HG03342 (cell line): ENCODE data around the gene YPEL5.

ENCODE experiments used
- ATAC-seq: cut with Tn5 transposase; IDR thresholded peaks from one replicate; pipeline ENCODE4 v1.9.1; 2021; ENCODE audit warnings: mild to moderate bottlenecking, moderate library complexity; ENCODE audit not compliant: unreplicated experiment

Gene YPEL5

DNA sequence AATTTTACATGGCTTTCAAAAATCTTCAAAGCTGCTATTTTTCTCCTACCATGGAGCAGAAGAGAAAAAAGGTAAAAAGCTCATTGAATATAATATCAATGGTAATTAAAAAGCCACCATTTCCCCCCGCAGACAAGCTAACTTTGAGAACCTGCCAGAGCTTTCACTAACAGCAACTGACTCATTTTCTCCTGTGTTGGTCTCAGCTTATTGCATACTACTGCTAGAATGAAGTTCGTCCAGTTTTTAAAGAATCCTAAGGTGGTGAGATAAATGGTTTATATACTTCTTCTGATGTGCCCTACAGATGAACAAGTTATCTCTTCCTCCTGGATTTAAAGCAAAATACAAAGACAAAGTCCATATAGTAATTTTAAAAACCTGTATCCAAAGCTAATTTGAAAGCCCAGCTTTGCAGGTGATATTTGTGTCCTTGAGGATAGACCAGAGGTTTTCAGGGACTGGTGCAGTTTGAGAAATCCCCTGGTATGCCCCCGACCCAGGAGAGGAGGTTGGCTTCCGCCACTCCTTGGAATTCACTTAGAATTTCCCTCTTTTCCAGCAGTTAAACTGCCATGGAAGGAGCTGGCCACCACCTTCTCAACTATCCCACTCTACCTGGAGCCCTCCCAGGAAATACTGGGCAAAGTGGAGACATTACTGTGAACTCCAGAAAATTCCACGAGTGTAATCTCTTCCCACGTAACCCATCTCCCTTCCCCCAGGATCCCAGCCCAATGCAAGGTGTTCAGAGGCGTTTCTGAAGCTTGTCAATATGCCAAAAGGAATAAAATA is 17.5 kb downstream of the YPEL5 start:
- no peak for ATAC-seq

DNA sequence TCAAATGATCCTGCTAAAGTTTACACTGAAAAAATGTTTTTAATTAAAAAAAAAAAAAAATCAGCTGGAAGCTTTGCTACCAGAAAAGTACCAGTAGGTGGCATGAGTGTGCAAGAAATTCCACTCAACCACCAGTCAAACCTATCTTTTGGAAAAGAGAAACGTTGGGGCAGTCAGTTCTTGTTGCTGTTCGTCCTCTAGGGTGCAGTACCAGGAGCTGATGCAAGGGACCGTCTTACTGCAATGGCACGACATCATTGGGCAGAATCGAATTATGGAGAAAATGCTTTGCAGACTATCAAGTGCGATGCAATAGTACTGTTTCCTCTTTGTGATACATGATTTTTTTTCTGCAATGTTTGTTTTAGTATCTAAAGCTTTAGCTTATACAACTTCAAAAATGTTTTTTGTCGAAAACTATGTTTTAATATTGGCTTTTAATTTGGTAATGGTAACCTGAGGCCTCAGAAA is 18.3 kb downstream of the YPEL5 start:
- peak; percentile 91 for ATAC-seq

DNA sequence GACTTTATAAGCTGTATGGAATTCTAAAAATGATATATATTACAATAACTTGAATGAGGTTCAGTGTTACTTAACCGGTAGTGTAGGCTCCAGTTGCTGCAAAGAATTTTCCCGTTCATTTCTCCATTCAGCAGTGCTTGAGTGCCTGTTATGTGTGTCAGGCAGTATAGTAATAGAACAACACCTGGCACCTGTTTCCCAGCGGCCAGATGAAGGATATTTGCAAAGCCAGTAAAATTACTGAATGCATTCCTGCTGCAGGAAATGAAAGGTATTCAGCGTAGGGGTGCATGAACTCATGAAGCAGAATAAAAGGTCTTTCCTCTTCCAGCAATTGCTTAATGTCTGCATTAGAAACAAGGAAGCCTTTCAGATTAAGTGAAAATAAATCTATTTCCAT is 18.8 kb downstream of the YPEL5 start:
- no peak for ATAC-seq

DNA sequence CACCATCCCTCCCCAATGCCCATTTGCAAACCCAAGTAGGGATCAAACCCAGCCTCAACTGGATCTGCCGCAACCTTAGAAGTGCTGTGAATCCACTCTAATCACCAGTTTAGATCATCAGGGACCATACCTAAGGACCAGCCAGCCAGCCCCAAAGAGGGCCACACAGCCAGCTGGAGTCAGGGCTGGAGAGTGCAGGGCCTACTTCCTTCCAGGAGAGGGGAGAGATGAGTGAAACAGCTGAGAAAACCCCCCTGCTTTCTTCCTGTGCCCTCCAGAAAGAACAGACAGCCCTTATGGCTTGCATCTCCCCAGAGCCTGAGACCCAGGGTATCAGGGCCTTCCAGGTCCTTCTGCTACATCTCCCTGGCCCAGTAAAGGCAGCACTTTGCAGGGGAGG is 25.8 kb downstream of the YPEL5 start:
- no peak for ATAC-seq

GRCh38 chr2:30177440-30177839 is 30.6 kb downstream of the YPEL5 start:
- ATAC-seq, result no peak

GRCh38 chr2:30177956-30178355 is 31.1 kb downstream of the YPEL5 start:
- no peak for ATAC-seq

GRCh38 chr2:30178618-30179434 is 32.0 kb downstream of the YPEL5 start:
- ATAC-seq, result no peak

GRCh38 chr2:30179536-30179935 is 32.7 kb downstream of the YPEL5 start:
- no peak for ATAC-seq

DNA sequence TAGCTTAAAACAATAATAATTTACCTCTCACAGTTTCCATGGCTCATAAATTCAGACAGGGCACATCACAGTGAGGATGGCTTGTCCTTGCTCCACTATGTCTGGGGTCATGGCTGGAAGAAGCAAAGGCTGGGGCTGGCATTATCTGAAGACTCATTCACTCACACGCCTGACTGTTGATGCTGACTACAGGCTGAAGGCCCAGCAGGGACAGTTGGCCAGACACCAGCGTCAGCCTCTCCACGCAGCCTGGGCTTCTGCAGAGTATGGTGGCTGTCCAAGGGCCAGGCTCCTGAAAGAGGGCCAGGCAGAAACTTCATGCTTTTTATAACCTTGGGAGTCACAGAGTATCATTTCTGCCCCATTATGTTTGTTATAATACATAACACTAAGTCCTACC is 33.4 kb downstream of the YPEL5 start:
- no peak for ATAC-seq

DNA sequence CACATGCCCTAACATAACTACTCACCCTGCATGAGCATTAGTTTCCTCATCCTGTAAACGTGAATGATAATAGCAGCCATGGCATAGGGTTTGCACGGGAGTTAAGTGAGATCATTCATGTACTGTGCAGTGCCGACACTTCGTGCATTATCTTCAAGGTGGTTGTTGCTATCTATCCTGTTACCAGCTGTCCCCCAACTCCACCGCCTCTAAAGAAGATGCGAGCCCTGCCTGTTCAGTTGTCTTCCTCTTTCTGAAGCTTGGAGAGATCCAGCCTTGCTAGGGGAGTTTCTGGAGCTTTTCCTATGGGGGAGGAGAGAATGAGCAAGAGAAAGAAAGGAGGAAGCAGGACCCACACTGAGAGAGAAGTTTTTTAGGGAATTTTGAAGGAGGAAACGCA is 34.4 kb downstream of the YPEL5 start:
- ATAC-seq, result no peak

- no peak for ATAC-seq
Measured at GRCh38 chr2:30184035-30184434, 37.2 kb downstream of the YPEL5 start.

DNA sequence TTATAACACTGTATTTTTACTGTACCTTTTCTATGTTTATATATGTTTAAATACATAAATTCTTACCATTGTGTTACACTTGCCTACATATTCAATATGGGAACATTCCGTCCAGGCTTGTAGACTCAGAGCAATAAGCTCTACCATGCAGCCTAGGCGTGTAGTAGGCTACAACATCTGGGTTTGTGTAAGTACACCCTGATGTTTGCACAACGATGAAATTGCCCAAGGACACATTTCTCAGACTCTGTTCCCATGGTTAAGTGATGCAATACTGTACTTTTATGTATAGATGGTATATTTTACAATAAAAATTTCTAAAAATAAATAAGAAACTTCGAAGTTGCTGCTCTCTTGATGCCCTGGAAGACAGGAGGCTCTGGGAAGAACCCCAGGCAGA is 38.4 kb downstream of the YPEL5 start:
- ATAC-seq, result no peak

DNA sequence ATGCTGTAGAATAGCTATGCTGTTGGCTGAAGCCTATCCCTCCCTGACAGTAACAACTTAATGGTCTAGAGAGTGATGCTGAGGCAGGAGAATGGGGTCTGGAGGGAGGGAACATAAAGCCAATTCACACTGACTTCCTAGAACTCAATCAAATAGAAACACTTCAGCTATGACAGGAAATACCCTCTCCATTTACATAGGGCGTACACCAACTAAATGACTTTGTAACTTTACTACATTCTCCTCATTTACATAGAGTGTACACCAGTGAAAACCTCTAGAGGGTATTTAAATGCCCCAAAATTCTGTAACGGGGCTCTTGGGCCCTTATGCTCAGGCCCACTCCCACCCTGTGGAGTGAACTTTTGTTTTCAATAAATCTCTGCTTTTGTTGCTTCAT is 41.5 kb downstream of the YPEL5 start:
- ATAC-seq, result no peak

- ATAC-seq, result no peak
Measured at GRCh38 chr2:30190637-30191036, 43.8 kb downstream of the YPEL5 start.

- no peak for ATAC-seq
Measured at GRCh38 chr2:30191107-30191506, 44.3 kb downstream of the YPEL5 start.

- ATAC-seq, result no peak
Measured at GRCh38 chr2:30191819-30192271, 45.0 kb downstream of the YPEL5 start.

DNA sequence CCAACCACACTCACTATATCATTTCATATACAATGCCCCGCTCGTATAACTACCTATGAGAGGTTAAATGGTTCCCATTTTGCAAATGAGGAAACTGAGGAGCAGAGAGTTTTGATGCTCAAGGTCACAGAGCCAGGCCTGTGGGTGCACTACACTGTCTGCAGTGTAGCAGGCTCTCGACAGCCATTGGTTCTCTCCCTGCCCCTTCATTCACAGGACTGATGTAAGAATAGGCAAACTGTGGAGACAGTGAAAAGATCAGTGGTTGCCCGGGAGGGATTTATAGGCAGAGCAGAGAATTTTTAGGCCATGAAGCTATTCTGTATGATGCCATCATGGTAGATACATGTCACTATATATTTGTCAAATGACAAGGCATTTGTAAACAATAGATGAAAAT is 45.5 kb downstream of the YPEL5 start:
- ATAC-seq, result no peak

DNA sequence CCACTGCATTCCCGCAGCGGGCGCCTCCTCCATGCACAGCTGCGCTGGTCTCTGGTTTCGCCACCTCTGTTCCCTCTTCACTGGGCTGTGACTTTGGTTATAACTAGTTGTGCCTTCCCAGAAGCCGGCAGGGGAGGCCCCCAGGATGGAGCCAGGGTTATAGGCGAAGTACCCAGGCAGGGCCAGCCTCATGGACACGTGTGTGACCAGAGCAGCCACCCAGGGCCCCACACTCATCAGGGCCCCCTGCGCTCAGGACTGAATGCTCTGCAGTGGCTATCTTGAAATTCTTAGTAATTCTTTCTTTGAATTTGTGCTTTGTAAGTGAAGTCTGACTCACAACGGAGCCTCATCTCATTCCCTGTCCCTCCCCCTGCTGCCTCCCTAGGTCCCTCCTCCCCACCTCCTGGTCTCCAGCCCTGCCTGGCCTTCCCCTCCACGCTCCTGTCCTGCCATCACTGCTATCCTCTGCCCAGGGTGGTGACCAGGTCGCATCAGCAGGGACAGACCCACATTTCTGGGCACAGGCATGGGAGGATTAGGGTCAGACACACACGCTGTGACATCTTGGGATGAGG is 46.4 kb downstream of the YPEL5 start:
- no peak for ATAC-seq

GRCh38 chr2:30194421-30194820 is 47.6 kb downstream of the YPEL5 start:
- ATAC-seq, result no peak

DNA sequence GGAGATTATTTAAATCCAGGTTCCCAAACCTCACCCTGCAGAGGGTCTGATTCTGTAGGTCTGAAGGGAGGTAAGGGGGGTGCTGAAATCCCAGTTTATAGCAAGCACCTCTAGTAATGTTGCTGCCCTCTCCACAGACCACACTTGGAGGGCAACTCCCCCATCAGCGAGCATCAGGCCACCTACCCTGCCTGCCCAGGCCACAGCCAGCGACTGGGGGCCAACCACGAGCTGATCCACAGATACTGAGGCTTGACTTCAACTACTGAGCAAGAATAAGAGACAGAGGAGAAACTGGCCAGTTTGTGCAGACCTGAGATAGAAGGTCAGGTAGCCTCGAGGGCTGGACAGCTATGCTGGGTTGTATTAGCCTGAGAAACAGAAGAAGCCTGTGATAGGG is 48.2 kb downstream of the YPEL5 start:
- no peak for ATAC-seq

DNA sequence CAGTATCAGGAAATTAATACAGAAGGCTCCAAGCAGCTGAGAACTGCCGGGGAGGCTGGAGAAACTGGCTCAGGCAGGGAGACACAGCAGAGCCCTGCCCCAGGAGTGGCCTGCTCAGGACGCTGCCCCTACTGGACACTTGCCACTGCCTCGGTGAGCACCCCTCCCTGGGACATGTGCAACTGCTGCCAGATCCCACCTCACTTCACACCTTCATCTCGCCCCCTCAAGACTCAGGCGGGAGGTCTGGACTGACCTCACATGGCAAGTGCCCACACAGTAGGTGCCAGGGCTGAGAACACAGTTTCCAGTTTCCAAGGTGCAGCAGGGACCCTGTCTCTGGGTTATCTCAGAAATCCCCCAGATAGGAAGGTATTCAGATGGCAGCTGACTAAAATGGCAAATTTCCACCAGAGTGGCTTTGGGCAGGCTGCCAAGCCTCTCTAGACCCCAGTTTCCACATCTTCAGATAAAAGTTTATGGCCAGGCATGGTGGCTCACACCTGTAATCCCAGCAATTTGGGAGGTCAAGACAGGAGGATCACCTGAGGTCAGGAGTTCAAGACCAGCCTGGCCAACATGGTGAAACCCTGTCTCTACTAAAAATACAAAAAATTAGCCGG is 50.9 kb downstream of the YPEL5 start:
- ATAC-seq, result no peak
